Measurements from ENCODE around the gene ATL3.

DNA sequence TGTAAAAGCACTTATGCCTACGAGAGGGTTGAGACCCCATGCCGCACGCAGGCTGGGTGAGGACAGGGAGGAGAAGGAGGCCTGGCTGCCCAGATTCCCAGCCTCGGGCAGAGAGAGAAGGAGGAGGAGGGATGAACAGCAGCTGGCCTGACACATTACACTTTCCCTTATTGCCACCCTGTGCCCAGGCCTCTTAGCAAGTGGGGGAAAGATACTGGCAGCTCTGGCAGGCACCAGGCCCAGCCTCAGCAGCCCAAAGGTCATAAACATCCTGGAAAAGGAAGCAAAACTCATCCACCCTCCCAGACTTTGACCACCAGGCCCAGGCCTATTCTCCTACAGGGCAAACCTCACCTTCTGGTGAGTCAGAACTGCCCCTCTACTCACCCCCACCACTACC is 61.6 kb downstream of the ATL3 start:
- TF ChIP-seq, protein P1, sequence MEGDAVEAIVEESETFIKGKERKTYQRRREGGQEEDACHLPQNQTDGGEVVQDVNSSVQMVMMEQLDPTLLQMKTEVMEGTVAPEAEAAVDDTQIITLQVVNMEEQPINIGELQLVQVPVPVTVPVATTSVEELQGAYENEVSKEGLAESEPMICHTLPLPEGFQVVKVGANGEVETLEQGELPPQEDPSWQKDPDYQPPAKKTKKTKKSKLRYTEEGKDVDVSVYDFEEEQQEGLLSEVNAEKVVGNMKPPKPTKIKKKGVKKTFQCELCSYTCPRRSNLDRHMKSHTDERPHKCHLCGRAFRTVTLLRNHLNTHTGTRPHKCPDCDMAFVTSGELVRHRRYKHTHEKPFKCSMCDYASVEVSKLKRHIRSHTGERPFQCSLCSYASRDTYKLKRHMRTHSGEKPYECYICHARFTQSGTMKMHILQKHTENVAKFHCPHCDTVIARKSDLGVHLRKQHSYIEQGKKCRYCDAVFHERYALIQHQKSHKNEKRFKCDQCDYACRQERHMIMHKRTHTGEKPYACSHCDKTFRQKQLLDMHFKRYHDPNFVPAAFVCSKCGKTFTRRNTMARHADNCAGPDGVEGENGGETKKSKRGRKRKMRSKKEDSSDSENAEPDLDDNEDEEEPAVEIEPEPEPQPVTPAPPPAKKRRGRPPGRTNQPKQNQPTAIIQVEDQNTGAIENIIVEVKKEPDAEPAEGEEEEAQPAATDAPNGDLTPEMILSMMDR (IDR thresholded peaks at IDR 0.05) = no peak
- TF ChIP-seq, protein P2, sequence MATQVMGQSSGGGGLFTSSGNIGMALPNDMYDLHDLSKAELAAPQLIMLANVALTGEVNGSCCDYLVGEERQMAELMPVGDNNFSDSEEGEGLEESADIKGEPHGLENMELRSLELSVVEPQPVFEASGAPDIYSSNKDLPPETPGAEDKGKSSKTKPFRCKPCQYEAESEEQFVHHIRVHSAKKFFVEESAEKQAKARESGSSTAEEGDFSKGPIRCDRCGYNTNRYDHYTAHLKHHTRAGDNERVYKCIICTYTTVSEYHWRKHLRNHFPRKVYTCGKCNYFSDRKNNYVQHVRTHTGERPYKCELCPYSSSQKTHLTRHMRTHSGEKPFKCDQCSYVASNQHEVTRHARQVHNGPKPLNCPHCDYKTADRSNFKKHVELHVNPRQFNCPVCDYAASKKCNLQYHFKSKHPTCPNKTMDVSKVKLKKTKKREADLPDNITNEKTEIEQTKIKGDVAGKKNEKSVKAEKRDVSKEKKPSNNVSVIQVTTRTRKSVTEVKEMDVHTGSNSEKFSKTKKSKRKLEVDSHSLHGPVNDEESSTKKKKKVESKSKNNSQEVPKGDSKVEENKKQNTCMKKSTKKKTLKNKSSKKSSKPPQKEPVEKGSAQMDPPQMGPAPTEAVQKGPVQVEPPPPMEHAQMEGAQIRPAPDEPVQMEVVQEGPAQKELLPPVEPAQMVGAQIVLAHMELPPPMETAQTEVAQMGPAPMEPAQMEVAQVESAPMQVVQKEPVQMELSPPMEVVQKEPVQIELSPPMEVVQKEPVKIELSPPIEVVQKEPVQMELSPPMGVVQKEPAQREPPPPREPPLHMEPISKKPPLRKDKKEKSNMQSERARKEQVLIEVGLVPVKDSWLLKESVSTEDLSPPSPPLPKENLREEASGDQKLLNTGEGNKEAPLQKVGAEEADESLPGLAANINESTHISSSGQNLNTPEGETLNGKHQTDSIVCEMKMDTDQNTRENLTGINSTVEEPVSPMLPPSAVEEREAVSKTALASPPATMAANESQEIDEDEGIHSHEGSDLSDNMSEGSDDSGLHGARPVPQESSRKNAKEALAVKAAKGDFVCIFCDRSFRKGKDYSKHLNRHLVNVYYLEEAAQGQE (IDR thresholded peaks at IDR 0.05; ENCODE audit: insufficient read depth in 1 of 2, low read depth in 2 of 2, low read length in 1 of 2) = no peak
- TF ChIP-seq TCF7L2 (IDR thresholded peaks at IDR 0.05; ENCODE audit: low read depth, low read length) (no peak), POLR2AphosphoS5 (IDR thresholded peaks at IDR 0.05; ENCODE audit: low read depth, low read length) (no peak)
